Lower leg skin (tissue), 4 donors: ENCODE results near the gene ANKRD34A. TPM values are rescaled to one million over a fixed set of nuclear protein-coding genes. Genes with fewer than 3 reads are reported as not detected.
A peak's percentile ranks its signal among the peaks of the same experiment; 100 is the strongest.
"Not testable (repeated sequence)": the region's sequence is repeated elsewhere in the genome, so short reads cannot be mapped to it uniquely, and the experiment has no call there.

ENCODE experiments used
- DNase-seq, 2 donors: peaks; one replicate each; pipeline ENCODE4 v3.0.0-alpha.2; 2019; ENCODE audit warnings: low spot score in 2 of 2
- H3K4me3 ChIP-seq: fragments of 200-600 bp; sonication (generic); 2 replicates; pipeline ENCODE4 v1.5.1; 2017; ENCODE audit warnings: mild to moderate bottlenecking, low read depth; ENCODE audit not compliant: poor library complexity, severe bottlenecking
- CTCF ChIP-seq, 3 donors: fragments of 450-650 bp; IDR thresholded peaks; one replicate each; pipeline ENCODE4 v1.5.1; 2016; ENCODE audit warnings: antibody characterized with exemption in 3 of 3, mild to moderate bottlenecking in 3 of 3, moderate library complexity in 2 of 3
- POLR2A ChIP-seq, 2 donors: fragments of 450-650 bp; IDR thresholded peaks; one replicate each; pipeline ENCODE4 v1.6.1; 2016 to 2017; ENCODE audit warnings: antibody characterized with exemption in 2 of 2, mild to moderate bottlenecking in 1 of 2, moderate library complexity in 1 of 2
- WGBS, 2 donors: methylation state at CpG; one replicate each; pipeline ENCODE4 v1.1.5; 2018; 5-methylcytosine and 5-hydroxymethylcytosine counted together
- intact Hi-C: fragments of 100-400 bp; cut with DNase I; formaldehyde crosslinking; loops from one replicate; pipeline ENCODE4 v1.15.0; 2023; ENCODE audit warnings: low total_unique reads
- total RNA-seq, 4 donors: library from RNA; depleted of rRNA; stranded (reverse); fragments of >200 nt; gene quantifications; one replicate each; pipeline ENCODE4 v1.1.0, GENCODE V29; 2016

Gene ANKRD34A
- total RNA-seq, 4 donors from 2014 or later: 0.12 to 1.3 (median 0.39) TPM

GRCh38 chr1:145926686-145927062 is 37.7 kb downstream of the ANKRD34A start:
- TF ChIP-seq CTCF (IDR thresholded peaks at IDR 0.05): no peak
- H3K4me3 ChIP-seq: peak overlapping the region; percentile 51
- DNase-seq: no peak
- WGBS, 2 donors: 5% methylated on average over 19 of the region's 19 CpGs
- intact Hi-C loops: no loop called here

GRCh38 chr1:145922266-145922665 is 42.1 kb downstream of the ANKRD34A start:
- no peak for TF ChIP-seq POLR2A (IDR thresholded peaks at IDR 0.05)
- TF ChIP-seq CTCF (IDR thresholded peaks at IDR 0.05): no peak
- H3K4me3 ChIP-seq: no peak overlapping the region
- intact Hi-C loops: no loop called here
- 68 to 71% methylated on average over 2 of the region's 2 CpGs for WGBS, 2 donors
- no peak for DNase-seq

GRCh38 chr1:145920297-145920696 is 44.1 kb downstream of the ANKRD34A start:
- intact Hi-C loops: not testable (repeated sequence)

GRCh38 chr1:145918992-145919939 is 45.1 kb downstream of the ANKRD34A start:
- peak overlapping the region; percentile 52 for H3K4me3 ChIP-seq
- intact Hi-C loops: loop anchor here (10.0 kb wide), 1 partner anchor 96 kb away; no protein-coding TSS in a partner anchor
- no peak for TF ChIP-seq CTCF (IDR thresholded peaks at IDR 0.05)
- no peak for TF ChIP-seq POLR2A (IDR thresholded peaks at IDR 0.05)
- DNase-seq: peak; percentile 68 to 93
- WGBS, 2 donors: 3 to 4% methylated on average over 32 to 33 of the region's 33 CpGs

More at GRCh38 chr1:145920297-145920696, 44.1 kb downstream of the ANKRD34A start:
- not testable (repeated sequence) for DNase-seq, H3K4me3 ChIP-seq
- WGBS, 2 donors: 90 to 92% methylated on average over 3 of the region's 4 CpGs

- intact Hi-C loops: loop anchor here (10.0 kb wide), 1 partner anchor 96 kb away; no protein-coding TSS in a partner anchor
- TF ChIP-seq CTCF (IDR thresholded peaks at IDR 0.05): no peak
- peak in 1 of 2 donors; percentile 34 for TF ChIP-seq POLR2A (IDR thresholded peaks at IDR 0.05)
- H3K4me3 ChIP-seq: peak within 1 kb of the TSS; percentile 52
- peak; percentile 90 to 98 for DNase-seq
- WGBS, 2 donors: 0 to 1% methylated on average over 51 of the region's 51 CpGs
These were observed 46.0 kb downstream of the ANKRD34A start, which contains the start of gene PEX11B for GRCh38 chr1:145918144-145918991. PEX11B (minus strand) TSS chr1:145918717; CDS start chr1:145918688, 29 bp downstream.
